HG03457 (cell line): ENCODE results near the gene GALNS.

Experiments used
- ATAC-seq: cut with Tn5 transposase; IDR thresholded peaks from one replicate; pipeline ENCODE4 v1.9.1; 2021; ENCODE audit warnings: moderate number of reproducible peaks; ENCODE audit not compliant: unreplicated experiment

The GALNS gene

GRCh38 chr16:88787579-88788314, 69.0 kb downstream of the GALNS start:
- no peak for ATAC-seq

- no peak for ATAC-seq
These were observed 71.4 kb downstream of the GALNS start, which contains the start of gene PIEZO1 for GRCh38 chr16:88785106-88785924. PIEZO1 (minus strand) TSS chr16:88785220; CDS start chr16:88784964, 256 bp downstream.

- no peak for ATAC-seq
These were observed 72.0 kb downstream of the GALNS start for GRCh38 chr16:88784856-88785105.

- ATAC-seq: no peak
These were observed 72.5 kb downstream of the GALNS start for GRCh38 chr16:88784074-88784855.

- no peak for ATAC-seq
These were observed 73.2 kb downstream of the GALNS start for GRCh38 chr16:88783391-88784073.

GRCh38 chr16:88782454-88783390, 74.0 kb downstream of the GALNS start:
- no peak for ATAC-seq

DNA sequence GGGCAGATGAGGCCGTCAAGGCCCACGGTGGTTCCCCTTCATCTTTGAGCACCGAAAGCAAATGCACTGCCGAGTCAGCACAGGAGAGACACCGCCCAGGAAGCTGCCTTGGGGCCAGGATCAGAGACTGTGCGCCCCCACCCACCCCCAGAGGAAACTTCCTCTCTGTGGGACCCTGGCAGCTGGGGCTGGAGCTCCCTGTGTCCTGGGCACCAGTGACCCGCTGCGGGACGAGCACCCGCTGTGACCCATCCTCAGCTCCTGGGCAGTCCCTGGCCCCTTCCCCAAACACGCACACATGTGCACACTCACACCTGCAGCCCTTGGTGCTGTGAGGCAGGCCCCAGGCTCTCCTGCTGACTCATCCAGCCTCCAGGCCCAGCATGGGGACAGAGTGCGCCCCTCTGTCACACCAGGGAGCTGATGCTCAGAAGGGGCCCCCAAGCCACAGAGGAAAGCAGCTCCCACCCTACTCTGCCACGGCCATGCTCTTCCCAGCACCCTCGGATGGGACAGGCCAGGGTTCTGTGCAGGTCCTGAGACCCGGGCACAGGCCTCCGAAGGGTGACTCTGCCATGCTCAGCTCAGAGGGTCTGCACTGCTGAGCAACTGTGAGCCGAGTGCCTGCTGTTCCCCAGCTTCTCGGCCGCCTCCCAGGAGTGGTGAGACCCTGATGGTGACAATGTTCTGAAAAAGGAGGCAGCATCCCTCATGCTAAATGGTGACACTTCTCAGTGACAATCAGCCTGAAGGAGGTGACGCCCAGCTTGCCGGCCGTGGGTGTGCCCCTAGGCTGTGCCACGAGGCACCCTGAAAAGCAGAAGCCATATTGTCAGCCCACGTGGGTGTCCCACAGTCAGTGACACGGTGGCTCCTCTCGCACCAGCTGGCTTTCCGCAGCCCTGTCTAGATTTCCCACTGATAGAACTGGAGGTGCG, 75.3 kb downstream of the GALNS start:
- no peak for ATAC-seq

DNA sequence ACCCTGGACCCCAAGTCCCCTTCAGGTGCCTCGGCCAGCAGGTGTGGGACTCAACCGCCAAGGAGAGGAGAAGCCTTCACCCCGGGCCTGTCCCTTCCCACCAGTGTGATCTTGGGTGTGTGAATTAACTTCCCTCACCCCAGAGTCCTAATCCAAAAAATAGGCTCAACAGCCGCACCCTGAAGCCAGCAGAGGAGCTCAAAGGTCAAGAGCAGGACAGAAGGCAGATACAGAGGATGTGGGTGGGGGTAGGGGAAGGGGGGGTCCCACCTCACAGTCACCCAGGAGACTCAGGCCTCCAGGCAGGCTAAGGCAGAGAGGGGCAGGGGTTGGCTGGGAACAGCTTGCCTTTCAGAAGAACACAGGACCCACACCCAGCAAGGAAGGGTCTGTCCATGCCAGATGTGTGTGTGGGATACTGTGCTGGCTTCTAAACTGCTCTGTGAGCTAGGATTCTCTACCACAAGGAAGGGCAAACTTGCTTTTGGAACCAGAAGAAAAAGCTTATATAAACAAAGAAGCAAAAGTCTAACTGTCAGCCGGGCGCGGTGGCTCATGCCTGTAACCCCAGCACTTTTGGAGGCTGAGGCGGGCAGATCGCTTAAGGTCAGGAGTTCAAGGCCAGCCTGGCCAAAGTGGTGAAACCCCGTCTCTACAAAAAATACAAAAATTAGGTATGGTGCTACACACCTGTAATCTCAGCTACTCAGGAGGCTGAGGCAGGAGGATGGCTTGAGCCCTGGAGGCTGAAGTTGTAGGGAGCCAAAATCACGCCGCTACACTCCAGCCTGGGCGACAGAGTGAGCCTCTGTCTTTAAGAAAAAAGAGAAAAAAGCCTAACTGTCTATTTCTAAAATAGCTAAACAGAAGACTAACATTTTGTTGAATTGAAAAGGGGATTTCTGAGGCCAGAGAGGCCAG, 76.3 kb downstream of the GALNS start:
- ATAC-seq: no peak

- ATAC-seq: no peak
These were observed 77.2 kb downstream of the GALNS start for GRCh38 chr16:88779406-88780141.

- no peak for ATAC-seq
These were observed 78.1 kb downstream of the GALNS start for GRCh38 chr16:88778541-88779065.

DNA sequence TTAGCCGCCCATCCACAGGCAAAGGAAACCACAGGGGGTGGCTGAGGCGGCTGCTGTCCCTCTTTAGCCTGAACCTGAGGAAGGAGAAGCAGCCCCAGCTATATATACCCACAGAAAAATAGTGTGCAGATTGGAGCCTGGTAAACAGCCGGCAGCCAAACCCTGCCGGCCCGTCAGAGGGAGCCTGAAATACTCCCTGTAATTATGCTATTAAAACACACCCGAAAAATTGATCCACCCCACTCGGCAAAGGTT, 78.5 kb downstream of the GALNS start:
- no peak for ATAC-seq

- ATAC-seq: no peak
These were observed 79.1 kb downstream of the GALNS start for GRCh38 chr16:88777471-88778270.

DNA sequence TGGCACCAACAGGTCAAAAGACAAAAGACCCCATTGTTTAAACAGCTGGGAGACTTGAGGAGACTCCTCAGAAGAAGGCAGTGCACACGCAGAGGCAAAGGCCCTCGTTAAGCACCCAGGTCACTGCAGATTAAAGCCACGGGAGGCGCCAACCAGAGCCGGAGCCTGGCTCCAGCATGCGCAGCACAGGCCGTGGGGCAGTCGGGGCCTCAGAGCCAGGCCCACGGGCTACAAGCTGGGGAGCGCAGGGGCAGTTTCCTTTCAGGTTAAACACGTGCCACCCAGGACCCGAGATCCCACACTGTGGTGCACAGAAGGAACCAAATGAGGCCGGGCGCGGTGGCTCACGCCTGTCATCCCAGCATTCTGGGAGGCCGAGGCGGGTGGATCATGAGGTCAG, 80.9 kb downstream of the GALNS start:
- ATAC-seq: no peak

- ATAC-seq: no peak
These were observed 82.0 kb downstream of the GALNS start for GRCh38 chr16:88774544-88775393.

GRCh38 chr16:88773812-88774291, 82.9 kb downstream of the GALNS start:
- ATAC-seq: no peak
